ENCODE measurements around the gene SLC15A1. TPM values are rescaled to one million over a fixed set of nuclear protein-coding genes. Genes with fewer than 3 reads are reported as not detected.

SLC15A1 gene
- total RNA-seq, 1 experiment from 2014 or later, result 2.6 TPM

GRCh38 chr13:98791611-98792010, 39.1 kb upstream of the SLC15A1 start:
- no peak overlapping the region for H3K4me3 ChIP-seq (replicated peaks in 1 of 2; ENCODE audit: low read depth in 1 of 2, low read length in 2 of 2)
- no peak overlapping the region for H3K27ac ChIP-seq (ENCODE audit: low read depth, low read length)
- no peak for TF ChIP-seq EGR1 (IDR thresholded peaks at IDR 0.05; ENCODE audit: low read depth)
- no peak for TF ChIP-seq POLR2AphosphoS5 (IDR thresholded peaks at IDR 0.05; ENCODE audit: low read depth, low read length)
- no peak for TF ChIP-seq SP1 (IDR thresholded peaks at IDR 0.05; ENCODE audit: low read depth)
- TF ChIP-seq ZFX (IDR thresholded peaks at IDR 0.05), result no peak
- TF ChIP-seq, protein P1, sequence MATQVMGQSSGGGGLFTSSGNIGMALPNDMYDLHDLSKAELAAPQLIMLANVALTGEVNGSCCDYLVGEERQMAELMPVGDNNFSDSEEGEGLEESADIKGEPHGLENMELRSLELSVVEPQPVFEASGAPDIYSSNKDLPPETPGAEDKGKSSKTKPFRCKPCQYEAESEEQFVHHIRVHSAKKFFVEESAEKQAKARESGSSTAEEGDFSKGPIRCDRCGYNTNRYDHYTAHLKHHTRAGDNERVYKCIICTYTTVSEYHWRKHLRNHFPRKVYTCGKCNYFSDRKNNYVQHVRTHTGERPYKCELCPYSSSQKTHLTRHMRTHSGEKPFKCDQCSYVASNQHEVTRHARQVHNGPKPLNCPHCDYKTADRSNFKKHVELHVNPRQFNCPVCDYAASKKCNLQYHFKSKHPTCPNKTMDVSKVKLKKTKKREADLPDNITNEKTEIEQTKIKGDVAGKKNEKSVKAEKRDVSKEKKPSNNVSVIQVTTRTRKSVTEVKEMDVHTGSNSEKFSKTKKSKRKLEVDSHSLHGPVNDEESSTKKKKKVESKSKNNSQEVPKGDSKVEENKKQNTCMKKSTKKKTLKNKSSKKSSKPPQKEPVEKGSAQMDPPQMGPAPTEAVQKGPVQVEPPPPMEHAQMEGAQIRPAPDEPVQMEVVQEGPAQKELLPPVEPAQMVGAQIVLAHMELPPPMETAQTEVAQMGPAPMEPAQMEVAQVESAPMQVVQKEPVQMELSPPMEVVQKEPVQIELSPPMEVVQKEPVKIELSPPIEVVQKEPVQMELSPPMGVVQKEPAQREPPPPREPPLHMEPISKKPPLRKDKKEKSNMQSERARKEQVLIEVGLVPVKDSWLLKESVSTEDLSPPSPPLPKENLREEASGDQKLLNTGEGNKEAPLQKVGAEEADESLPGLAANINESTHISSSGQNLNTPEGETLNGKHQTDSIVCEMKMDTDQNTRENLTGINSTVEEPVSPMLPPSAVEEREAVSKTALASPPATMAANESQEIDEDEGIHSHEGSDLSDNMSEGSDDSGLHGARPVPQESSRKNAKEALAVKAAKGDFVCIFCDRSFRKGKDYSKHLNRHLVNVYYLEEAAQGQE (IDR thresholded peaks at IDR 0.05; ENCODE audit: low read depth), result no peak
- no peak for TF ChIP-seq EZH2phosphoT487 (IDR thresholded peaks at IDR 0.05; ENCODE audit: borderline replicate concordance)
- no peak for TF ChIP-seq POLR2A (IDR thresholded peaks at IDR 0.05; ENCODE audit: borderline replicate concordance, extremely low read depth, insufficient read depth, insufficient read length)
- TF ChIP-seq EZH2 (IDR thresholded peaks at IDR 0.05), result no peak
- no peak for TF ChIP-seq ZBTB33 (IDR thresholded peaks at IDR 0.05; ENCODE audit: extremely low read depth, insufficient replicate concordance, low read length)
- ChIA-PET CTCF (no interaction called here), POLR2A (no interaction called here), RAD21 (ENCODE audit: low non-redundant PET in 1 of 2, low total read pairs in 2 of 2, uncharacterized antibody in 2 of 2, unreplicated experiment in 2 of 2) (no interaction called here)
- H3K36me3 ChIP-seq (ENCODE audit: control insufficient read depth in 1 of 2, insufficient read depth in 2 of 2, low read length in 2 of 2), result peaks cover 0 to 4% of the 10 kb centered on the region in 2 experiments; a peak in 1 of 4 replicates
- DNase-seq (ENCODE audit: low read depth, low spot score) (no peak), ATAC-seq (no peak)
- H3K4me2 ChIP-seq (ENCODE audit: low read length), result no peak overlapping the region
- H3K4me1 ChIP-seq (ENCODE audit: control insufficient read depth in 1 of 2, insufficient read depth in 2 of 2, low read length in 2 of 2), result no peaks in the 10 kb centered on the region
- no peak overlapping the region for H3K9ac ChIP-seq (ENCODE audit: low read length)
- H3K79me2 ChIP-seq (ENCODE audit: insufficient read depth, low read length), result no peaks in the 10 kb centered on the region
- intact Hi-C loops (cut with micrococcal nuclease), result no loop called here
- no peaks in the 10 kb centered on the region for H3K9me2 ChIP-seq (ENCODE audit: insufficient read depth)
- H3K9me3 ChIP-seq (ENCODE audit: control insufficient read depth in 1 of 2, insufficient read depth in 1 of 2, low read depth in 1 of 2, low read length in 2 of 2), result no peaks in the 10 kb centered on the region
- no TSS peak for BruUV-seq (replicated peaks)
- no peak overlapping the region for H2AFZ ChIP-seq (ENCODE audit: low read depth, low read length, poor library complexity, severe bottlenecking)
- no peaks in the 10 kb centered on the region for H4K20me1 ChIP-seq (ENCODE audit: insufficient read depth)
- no peaks in the 10 kb centered on the region for H3K27me3 ChIP-seq (ENCODE audit: insufficient read depth, low read length)

Measured in HCT116 (cell line).